PC-9 (cell line): Measurements from ENCODE around the gene CBX5.

Source experiments
- CTCF ChIP-seq: fragments of 200-600 bp; sonication (generic); conservative IDR thresholded peaks from 2 replicates; pipeline ENCODE4 v1.6.1; 2017; ENCODE audit warnings: mixed run types, antibody characterized with exemption, mild to moderate bottlenecking, moderate library complexity
- EZH2 ChIP-seq: fragments of 200-600 bp; sonication (generic); IDR thresholded peaks from 2 replicates; pipeline ENCODE4 v1.8.0; 2017; ENCODE audit warnings: antibody characterized with exemption, low read depth

DNA sequence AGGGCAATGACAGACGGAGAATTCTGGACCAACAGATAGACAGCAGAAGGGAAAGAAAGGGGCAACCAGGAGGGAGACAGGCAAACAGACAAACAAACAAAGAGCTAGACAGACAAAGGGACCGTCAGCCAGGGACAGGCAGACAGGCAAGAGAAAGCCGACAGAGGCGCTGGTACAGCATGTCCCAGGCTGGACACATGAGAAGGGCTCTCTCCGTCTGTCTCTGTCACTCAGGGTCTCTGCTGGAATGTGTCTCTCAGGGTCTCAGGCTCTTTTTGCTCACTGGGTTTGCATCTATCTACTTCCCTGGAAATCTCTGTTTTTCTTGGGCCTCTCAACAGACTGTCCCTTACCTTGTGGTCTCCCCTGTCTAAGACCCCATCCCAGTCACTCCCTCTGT lies 82.9 kb downstream of the CBX5 start:
- TF ChIP-seq EZH2 (no peak), CTCF (no peak)
